IMR-90 (cell line): ENCODE results near the gene TMPRSS12.

Source experiments
- POLR2A ChIP-seq: IDR thresholded peaks from 2 replicates; pipeline ENCODE4 v1.6.1; 2012; ENCODE audit warnings: mild to moderate bottlenecking, low read depth, low read length
- RFX5 ChIP-seq: IDR thresholded peaks from 2 replicates; pipeline ENCODE4 v1.8.0; 2012; ENCODE audit warnings: low read depth, mild to moderate bottlenecking, low read length, moderate library complexity
- TF ChIP-seq, protein P1 (sequence below): conservative IDR thresholded peaks from 2 replicates; pipeline ENCODE4 v1.5.1; 2012; ENCODE audit warnings: mild to moderate bottlenecking, low read depth, low read length, improper control_type of control experiment

DNA sequence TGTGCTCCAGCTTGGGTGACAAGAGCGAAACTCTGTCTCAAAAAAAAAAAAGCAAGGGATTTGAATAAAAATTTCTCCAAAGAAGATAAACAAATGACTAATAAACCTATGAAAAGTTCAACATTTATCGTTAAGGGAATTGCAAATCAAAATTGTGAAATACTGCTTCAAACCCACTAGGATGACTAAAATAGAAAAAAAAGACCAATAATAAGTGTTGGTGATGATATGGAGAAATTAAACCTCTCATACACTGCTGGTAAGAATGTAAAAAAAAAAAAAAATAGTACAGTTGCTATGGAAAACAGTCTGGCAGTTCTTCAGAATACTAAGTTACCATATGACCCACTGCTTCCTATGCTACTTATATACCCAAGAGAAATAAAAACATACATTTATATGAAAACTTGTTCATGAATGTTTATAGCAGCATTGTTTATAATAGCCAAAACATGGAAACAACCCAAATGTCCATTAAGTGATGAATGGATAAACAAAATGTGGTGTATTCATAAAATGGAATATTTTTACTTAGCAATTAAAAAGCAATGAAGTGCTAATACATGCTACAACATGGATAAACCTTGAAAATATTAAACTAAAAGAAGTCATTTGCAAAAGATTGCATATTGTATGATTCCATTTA, 39.4 kb upstream of the TMPRSS12 start:
- TF ChIP-seq, protein P1, sequence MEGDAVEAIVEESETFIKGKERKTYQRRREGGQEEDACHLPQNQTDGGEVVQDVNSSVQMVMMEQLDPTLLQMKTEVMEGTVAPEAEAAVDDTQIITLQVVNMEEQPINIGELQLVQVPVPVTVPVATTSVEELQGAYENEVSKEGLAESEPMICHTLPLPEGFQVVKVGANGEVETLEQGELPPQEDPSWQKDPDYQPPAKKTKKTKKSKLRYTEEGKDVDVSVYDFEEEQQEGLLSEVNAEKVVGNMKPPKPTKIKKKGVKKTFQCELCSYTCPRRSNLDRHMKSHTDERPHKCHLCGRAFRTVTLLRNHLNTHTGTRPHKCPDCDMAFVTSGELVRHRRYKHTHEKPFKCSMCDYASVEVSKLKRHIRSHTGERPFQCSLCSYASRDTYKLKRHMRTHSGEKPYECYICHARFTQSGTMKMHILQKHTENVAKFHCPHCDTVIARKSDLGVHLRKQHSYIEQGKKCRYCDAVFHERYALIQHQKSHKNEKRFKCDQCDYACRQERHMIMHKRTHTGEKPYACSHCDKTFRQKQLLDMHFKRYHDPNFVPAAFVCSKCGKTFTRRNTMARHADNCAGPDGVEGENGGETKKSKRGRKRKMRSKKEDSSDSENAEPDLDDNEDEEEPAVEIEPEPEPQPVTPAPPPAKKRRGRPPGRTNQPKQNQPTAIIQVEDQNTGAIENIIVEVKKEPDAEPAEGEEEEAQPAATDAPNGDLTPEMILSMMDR = no peak
- TF ChIP-seq POLR2A (no peak), RFX5 (no peak)
